Hindlimb muscle (tissue), 1 donor: ENCODE measurements around the gene EXO1. TPM values are rescaled to one million over a fixed set of nuclear protein-coding genes. Genes with fewer than 3 reads are reported as not detected.
"Not testable (repeated sequence)": the region's sequence is repeated elsewhere in the genome, so short reads cannot be mapped to it uniquely, and the experiment has no call there.

Experiments
- DNase-seq: peaks from one replicate; pipeline ENCODE4 v3.0.0-alpha.2; 2013
- polyA plus RNA-seq: library from polyadenylated mRNA; unstranded; fragments of 120-200 nt; gene quantifications from one replicate; pipeline ENCODE4 v1.2.1, GENCODE V29; 2013; ENCODE audit not compliant: insufficient read length

Gene EXO1
- polyA plus RNA-seq, 1 donor = 7.0 TPM

GRCh38 chr1:241837416-241837815 is 10.6 kb upstream of the EXO1 start:
- DNase-seq = no peak

GRCh38 chr1:241837901-241838300 is 10.1 kb upstream of the EXO1 start:
- no peak for DNase-seq

- DNase-seq = no peak
Observed at GRCh38 chr1:241838897-241839296, 9.1 kb upstream of the EXO1 start.

GRCh38 chr1:241839369-241839979 is 8.5 kb upstream of the EXO1 start:
- no peak for DNase-seq

GRCh38 chr1:241840164-241840563 is 7.8 kb upstream of the EXO1 start:
- DNase-seq = no peak

GRCh38 chr1:241841691-241842090 is 6.3 kb upstream of the EXO1 start:
- DNase-seq = no peak

- no peak for DNase-seq
Observed at GRCh38 chr1:241842565-241842964, 5.4 kb upstream of the EXO1 start.

- no peak for DNase-seq
Observed at GRCh38 chr1:241844593-241844992, 3.4 kb upstream of the EXO1 start.

GRCh38 chr1:241846375-241846774 is 1.6 kb upstream of the EXO1 start:
- no peak for DNase-seq

GRCh38 chr1:241846862-241847539 is 1.0 kb upstream of the EXO1 start:
- no peak for DNase-seq

GRCh38 chr1:241847540-241847795 is 536 bp upstream of the EXO1 start:
- DNase-seq = no peak

GRCh38 chr1:241848686-241849344 is 811 bp downstream of the EXO1 start:
- no peak for DNase-seq

GRCh38 chr1:241849345-241849695 is 1.3 kb downstream of the EXO1 start:
- DNase-seq = no peak

- not testable (repeated sequence) for DNase-seq
Observed at GRCh38 chr1:241855545-241856140, 7.6 kb downstream of the EXO1 start.

- no peak for DNase-seq
Observed at GRCh38 chr1:241857131-241857530, 9.1 kb downstream of the EXO1 start.

GRCh38 chr1:241860922-241861321 is 12.9 kb downstream of the EXO1 start:
- no peak for DNase-seq

- DNase-seq = no peak
Observed at GRCh38 chr1:241869022-241869421, 21.0 kb downstream of the EXO1 start.

- DNase-seq = no peak
Observed at GRCh38 chr1:241870336-241870735, 22.3 kb downstream of the EXO1 start.

- no peak for DNase-seq
Observed at GRCh38 chr1:241870746-241871430, 22.9 kb downstream of the EXO1 start.

GRCh38 chr1:241881440-241881839 is 33.4 kb downstream of the EXO1 start:
- DNase-seq = no peak

- DNase-seq = no peak
Observed at GRCh38 chr1:241883159-241883558, 35.2 kb downstream of the EXO1 start.

GRCh38 chr1:241888232-241888631 is 40.2 kb downstream of the EXO1 start:
- DNase-seq = no peak

- no peak for DNase-seq
Observed at GRCh38 chr1:241891296-241891695, 43.3 kb downstream of the EXO1 start.
